GM21825 (cell line): Measurements from ENCODE around the gene MMP7.

Experiments
- ATAC-seq: cut with Tn5 transposase; IDR thresholded peaks from one replicate; pipeline ENCODE4 v1.9.1; 2021; ENCODE audit warnings: mild to moderate bottlenecking, moderate library complexity; ENCODE audit not compliant: unreplicated experiment

The MMP7 gene

DNA sequence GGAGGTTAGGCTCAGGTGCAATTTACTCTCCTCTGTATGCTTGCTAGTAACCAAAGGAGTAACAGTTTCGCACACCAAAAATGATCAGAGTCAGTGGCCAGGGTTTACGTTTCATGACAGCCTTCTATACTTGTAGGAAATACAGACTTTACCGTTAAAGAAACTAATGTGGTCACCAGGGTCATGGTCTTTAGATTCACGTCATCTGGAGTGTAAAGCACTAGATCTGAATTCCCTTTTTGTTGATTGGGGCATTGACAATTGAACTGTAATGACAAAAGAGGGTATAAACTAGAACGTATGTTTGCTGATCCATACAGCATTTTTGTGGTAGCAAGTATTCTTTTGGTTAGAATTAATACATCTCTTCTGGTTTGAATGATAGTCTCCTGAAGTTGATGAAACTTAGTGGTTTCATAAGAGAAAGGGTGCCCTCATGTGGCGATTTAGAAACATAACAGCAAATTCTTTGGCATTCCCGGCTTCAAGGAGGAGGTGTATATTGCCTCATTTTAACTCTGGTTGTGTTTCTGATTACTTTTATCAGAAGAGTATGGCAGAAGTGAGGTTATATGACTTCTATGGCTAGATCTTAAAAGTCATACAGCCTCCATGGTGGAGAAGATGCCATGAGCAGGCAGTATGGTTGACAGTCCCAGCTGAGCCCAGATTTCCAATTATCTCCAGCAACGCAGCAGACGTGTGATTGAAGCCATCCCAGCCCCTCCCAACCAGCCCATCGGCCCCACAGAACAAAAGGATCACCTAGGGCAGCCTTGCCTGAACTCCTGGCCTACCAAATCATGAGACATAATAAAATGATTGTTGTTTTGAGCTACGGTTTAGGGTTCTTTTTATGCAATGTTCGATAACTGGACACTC, 35.1 kb downstream of the MMP7 start:
- peak; percentile 95 for ATAC-seq

DNA sequence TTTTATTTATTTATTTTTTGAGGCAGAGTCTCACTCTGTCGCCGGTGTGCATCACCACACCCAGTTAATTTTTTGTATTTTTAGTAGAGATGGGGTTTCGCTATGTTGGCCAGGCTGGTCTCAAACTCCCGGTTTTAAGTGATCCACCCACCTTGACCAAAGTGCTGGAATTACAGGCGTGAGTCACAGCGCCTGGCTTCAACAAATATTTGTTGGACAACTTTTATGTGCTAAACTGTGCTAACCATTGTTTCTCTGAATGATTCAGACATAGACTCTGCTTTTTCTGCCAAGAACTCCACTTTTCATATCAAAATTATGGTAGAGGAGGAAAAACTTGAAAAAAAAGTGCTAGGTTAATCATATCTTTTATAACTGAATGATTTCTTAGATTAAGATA, 36.3 kb downstream of the MMP7 start:
- no peak for ATAC-seq

DNA sequence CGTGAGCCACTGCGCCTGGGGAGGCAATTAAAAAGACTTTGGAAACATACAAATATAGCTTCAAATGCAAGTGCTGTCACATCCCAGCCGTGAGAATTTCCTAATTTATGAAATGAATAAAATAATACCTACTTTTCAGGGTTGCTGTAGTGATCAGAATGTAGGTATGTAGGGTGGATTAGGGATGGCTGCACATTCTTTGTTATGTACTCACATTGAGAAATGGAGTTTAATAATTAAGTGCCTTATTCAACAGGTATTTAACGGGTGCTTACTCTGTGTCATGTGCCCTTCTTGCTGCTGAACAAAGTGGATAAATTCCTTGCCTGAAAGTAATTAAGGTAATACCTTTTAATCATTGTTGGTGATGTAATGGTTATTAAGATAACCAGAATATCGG, 37.0 kb downstream of the MMP7 start:
- ATAC-seq = no peak

DNA sequence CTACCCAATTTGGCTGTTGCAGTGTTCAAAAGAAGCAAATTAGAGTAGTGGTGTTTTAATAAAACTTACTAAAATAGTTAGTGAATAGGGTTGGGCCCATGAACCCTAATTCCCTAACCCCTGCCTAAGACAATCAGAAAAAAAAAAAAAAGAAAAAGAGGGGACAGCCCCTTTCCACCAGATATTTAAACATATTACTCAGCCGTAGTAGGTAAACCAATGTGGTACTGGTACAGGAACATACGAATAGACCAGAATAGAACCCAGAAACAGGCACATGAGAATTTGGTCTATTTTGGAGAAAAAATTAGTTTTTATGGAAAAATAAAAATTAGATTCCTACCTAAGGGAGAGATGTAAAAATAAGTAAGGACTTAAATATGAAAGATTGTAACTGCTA, 38.6 kb downstream of the MMP7 start:
- no peak for ATAC-seq

DNA sequence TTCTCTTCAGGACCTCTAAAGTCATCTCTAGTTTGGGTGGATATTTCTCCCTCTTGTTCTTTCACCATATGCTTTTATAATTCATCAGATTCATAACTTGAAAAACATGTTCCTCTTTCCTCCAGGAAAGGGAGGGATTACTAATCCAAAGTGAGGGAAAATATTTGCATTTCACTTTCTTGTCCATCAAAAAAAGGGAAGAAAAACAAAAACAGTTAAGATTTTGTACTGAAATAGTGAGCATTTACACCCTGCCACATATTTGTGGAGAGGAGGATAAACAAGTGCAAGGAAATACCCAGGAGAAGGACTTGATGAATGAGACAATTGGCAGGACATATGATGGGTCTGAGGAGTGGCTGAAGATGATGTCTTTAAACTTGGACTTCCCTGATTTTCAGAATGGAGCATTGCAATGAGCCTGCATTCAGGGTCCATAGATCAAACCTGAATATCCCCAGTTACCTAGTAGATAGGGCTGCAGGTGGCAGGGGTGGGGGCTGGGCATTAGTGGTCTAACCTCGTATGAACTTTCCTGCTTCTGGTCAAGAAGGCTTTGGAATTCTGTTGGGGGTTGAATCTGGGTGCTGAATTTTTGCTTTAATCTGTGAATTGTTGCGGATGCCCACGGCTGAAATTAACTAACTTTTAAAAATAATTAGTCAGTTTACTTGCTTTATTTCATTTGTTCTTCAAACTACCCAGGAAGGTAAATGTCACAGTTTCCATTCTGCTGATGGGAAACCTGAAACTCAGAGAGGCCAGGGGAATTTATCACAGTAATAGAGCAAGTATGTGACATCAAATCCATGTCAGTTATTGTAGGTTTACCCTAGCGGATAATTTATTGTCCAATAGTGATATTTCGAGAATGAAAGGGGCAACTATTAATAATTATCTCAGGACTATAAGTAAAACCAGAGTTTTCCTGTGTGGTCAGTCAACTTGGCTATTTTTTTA, 41.1 kb downstream of the MMP7 start:
- no peak for ATAC-seq

DNA sequence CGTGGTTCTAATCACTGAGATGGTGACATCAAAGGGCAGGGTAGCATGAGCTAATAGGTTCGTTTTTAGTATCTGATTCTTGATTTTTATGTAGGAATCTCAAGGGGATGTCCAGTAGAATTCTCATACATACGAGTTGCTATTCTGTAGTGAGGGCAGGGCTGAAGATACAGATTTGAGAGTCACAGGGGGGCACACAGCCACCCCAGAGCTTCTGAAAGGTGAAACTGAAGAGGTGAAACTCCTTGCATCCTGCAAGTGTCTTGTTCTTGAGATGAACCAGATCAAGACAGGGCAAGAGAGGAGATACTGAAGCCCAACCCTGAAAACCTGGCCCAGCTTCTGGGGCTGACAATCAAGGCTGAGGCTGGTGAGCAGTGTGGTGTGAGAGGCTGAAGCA, 42.3 kb downstream of the MMP7 start:
- ATAC-seq = peak; percentile 77

DNA sequence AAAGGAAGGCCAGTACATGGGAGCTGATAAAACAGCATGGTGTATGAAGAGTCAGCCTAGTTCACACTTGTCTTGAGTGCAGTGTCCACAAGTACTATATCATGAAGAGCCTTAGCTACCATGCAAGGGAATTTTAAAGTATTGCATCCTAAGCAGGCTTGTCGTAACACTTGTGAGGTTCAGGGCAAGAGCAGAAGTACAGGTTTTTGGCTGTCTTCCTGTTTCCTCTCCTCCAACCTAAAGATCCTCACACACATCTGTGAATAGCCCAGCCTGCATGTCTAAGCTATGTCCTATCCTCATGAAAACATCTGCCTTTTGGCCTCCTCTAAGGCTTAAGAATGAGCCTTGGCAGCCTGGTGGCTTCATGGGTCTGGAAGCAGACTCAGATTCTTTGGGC, 43.3 kb downstream of the MMP7 start:
- no peak for ATAC-seq

DNA sequence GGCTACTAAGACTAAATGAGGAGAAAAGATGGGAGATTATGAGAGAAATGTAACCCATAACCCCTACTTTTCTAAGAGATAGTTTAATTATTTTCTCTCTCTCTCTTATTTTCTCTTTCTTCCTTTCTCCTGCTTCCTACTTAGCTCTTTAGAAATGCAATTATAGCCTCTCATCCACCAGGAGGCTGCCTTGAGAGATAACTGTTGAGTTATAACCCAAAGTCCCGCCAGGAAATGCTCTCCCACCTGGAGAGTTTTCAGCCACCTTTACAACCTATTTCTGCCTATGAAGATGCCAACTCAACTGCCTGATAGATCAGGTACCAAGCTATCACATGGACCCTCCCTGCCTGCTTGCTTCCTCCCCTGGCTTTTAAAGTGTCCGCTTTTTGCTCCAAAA, 44.0 kb downstream of the MMP7 start:
- no peak for ATAC-seq

DNA sequence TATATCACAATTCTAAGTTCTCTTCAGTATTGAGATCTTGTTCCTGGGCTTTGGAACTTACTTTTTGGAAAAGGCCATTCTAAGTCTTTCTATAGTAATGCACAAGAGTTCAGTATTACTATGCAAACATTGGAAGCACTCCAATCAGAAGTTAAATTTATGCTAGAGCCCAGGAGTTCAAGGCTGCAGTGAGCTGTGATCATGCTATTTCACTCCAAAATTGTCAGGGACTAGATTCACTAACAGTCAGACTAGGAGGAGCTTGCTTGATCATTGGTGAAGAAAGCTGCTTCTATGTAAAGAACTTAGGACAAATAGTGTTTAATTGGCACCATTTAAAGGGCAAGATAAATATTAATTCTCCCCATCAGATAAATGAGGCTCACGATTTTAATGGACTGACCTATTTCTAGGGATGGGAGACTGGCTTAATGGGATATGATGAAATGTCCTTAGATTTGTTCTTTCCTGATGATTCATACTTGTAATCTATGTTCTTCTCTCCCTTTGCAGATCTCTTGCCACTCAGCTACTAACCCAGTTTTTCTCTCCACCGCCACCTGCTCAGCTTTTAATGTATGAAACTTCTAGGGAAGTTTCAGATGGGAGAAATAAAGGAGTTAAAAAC, 45.3 kb downstream of the MMP7 start:
- ATAC-seq = no peak

DNA sequence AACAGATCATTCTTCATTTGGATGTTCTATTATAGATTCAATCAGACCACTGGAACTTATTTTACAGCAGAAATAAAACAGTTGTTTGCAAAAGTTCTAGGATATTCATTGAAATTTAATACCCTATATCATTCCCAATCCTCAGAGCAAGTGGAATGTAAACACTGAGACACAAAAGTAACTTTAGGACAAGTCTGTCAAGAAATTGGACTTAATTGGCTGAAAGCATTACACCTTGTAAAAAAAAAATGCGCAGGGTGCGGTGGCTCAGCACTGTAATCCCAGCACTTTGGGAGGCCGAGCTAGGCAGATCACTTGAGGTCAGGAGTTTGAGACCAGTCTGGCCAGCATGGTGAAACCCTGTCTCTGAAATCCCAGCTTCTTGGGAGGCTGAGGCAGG, 48.1 kb downstream of the MMP7 start:
- ATAC-seq = no peak

DNA sequence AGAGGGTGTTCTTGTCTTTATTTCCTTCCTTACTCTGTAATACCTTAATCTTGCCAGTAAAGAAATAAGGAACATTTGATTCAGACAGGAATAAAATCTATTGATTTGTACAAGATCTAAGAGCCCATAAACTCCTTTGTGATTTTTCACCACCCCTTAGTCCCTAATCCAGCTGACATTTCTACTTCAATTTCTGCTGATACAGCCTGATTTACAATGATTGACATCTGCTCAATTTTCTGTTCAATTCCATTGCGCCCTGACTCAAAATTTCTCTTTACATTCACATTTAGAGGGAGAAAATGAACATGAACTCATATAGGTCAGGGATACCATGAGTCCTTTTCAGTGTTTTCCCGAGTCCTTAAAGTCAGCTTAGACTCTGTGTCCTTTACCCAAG, 50.8 kb downstream of the MMP7 start:
- ATAC-seq = no peak

DNA sequence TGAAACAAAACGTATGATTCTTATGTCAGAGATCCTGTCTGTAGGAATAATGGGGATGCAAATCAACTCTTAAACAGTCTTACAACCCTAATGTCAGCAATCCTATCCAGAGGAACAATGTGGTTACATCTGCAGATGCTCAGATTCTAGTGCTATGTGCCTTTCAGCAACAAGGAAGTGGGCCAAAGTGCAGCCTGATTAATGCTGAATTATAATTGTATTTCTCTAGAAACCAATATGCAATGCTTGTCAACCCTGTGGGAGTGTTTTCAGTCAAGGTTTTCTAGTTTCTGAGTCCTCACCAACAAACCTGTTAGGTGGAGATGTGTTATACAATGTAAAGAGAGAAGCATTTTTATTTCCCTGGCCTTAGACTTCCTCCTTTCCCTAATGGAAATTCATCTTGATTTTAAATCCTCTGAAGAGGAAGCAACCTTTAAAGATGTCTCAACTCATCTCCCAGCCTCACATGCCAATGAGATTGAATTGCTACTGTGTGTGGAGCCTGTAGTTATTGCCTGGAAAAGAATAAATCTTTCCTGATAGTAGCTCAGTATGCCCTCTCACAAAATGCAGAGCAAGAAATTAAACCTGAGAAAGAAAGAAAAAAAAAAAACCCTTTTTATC, 51.8 kb downstream of the MMP7 start:
- ATAC-seq = no peak

DNA sequence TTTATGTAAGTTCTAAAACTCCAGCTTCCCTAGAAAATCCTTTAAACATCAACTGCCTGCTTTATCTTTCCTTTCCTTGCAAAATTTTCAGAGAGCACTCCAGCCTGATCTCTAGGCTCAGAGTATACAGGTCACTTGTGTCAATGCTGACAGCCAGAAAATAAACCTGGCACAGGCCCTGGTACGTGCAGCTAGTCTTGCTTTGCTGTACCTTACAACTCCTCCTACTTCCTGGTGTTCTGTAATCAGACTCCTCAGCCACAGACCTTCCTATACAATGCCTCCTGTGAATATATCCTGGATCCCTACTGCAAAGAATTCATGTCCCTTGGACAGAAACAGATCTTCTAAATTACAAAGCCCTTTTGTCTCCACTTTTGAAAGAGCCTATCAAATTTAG, 53.7 kb downstream of the MMP7 start:
- ATAC-seq = peak; percentile 30

DNA sequence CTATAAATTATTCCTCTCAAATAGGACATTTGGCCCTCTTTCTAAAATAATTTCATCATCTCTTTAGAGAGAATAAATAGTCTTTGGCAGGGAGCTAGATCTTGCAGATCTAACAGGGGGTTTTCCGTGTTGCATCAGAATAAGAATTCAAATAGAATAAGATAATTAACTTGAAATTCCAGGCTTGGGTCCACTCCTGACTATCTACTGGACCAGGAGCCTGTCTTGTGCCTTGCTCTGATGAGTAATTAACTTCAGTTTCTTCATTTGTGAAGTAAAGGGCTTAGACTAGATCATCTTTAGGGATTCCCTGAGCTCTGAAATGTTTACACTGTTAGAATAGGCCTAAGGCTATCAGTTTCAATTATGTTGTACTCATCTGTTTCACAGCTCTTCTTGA, 54.5 kb downstream of the MMP7 start:
- ATAC-seq = no peak

DNA sequence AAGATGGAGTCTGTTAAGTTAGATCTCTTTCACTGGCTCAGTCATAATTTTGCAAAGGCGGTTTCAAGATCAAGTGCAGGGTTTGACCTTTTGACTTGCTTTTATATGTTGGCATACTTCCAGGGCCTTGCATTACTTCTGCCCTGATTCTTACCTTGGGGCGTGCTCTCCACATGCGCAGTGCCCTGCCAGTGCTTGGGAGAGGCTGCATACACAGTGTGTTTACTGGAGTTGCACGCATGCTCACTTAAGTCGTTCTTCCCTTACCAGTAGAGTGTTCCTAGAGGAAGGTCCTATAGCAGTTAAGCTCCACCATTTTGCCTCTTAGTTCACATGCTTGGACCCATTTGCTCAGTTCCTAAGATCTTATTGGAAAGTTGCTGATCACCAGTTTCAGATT, 57.0 kb downstream of the MMP7 start:
- ATAC-seq = no peak

DNA sequence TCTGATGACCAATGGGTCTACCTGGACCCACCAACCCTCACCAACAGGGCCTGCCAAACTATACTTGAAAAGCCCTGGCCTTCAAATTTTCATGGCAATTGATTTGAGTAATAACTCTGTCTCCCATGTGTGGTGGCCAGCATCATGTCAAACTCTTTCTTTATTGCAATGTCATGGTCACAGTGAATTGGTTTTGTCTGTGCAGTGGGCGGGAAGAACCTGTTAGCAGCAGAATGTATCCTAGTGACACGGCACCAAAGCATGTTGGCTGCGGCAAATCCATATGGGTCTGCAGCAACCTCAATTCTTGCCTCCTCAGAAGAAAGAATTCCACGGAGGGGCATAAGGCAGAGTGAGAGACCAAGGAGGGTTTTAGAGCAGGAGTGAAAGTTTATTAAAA, 58.4 kb downstream of the MMP7 start:
- ATAC-seq = no peak

DNA sequence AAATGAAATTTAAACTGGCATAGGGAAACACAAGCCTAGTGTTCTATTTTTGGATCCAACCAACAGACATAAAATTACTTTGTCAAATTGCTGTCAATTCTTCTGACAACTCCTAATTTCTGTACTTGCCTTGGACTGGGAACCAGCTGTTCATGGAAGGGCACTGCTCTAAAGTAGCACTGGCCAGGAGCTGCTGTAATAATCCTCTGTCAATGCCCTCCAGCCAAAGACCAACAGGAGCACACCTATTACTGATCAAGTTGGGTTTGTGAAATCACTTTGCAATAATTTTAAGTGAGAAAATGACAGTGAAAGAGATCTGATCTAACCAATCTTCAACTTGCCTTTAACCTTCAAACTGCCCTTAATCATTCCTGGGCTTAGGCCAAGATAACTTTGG, 59.1 kb downstream of the MMP7 start:
- ATAC-seq = no peak
